Erythroblast (primary cell): Measurements from ENCODE around the gene AP5Z1.

Source experiments
- DNase-seq, 2 experiments: peaks; one replicate each; lab custom pipeline; 2025; lab: John Stamatoyannopoulos, UW
- GATA1 ChIP-seq: IDR thresholded peaks from 2 replicates; pipeline ENCODE4 v1.6.1; 2011; ENCODE audit warnings: low read depth, mild to moderate bottlenecking, control low read depth, low read length, moderate library complexity
- POLR2A ChIP-seq: IDR thresholded peaks from 2 replicates; pipeline ENCODE4 v1.6.1; 2011; ENCODE audit warnings: mild to moderate bottlenecking, low read length

Gene AP5Z1

GRCh38 chr7:4766666-4767519 is 8.5 kb upstream of the AP5Z1 start:
- DNase-seq: no peak
- no peak for TF ChIP-seq GATA1
- no peak for TF ChIP-seq POLR2A

GRCh38 chr7:4768597-4769569 is 6.5 kb upstream of the AP5Z1 start:
- TF ChIP-seq POLR2A (no peak), GATA1 (no peak)
- no peak for DNase-seq

- no peak for TF ChIP-seq POLR2A
- no peak for TF ChIP-seq GATA1
- no peak for DNase-seq
Measured at GRCh38 chr7:4769761-4770160, 5.7 kb upstream of the AP5Z1 start.

GRCh38 chr7:4770886-4771285 is 4.5 kb upstream of the AP5Z1 start:
- no peak for TF ChIP-seq GATA1
- TF ChIP-seq POLR2A: no peak
- no peak for DNase-seq

GRCh38 chr7:4771737-4772136 is 3.7 kb upstream of the AP5Z1 start:
- no peak for DNase-seq
- TF ChIP-seq POLR2A (no peak), GATA1 (no peak)

- TF ChIP-seq POLR2A (no peak), GATA1 (no peak)
- no peak for DNase-seq
Measured at GRCh38 chr7:4772306-4772705, 3.1 kb upstream of the AP5Z1 start.

GRCh38 chr7:4774007-4774406 is 1.4 kb upstream of the AP5Z1 start:
- no peak for DNase-seq
- TF ChIP-seq POLR2A (no peak), GATA1 (no peak)

GRCh38 chr7:4774658-4775249 is 669 bp upstream of the AP5Z1 start:
- no peak for TF ChIP-seq POLR2A
- no peak for TF ChIP-seq GATA1
- DNase-seq: peak in 1 of 2 experiments; percentile 76

- peak; percentile 80 to 85 for DNase-seq
- TF ChIP-seq POLR2A (peak; percentile 69), GATA1 (no peak)
Measured at GRCh38 chr7:4775848-4776623, 613 bp downstream of the AP5Z1 start.

GRCh38 chr7:4779118-4779517 is 3.7 kb downstream of the AP5Z1 start:
- no peak for DNase-seq
- TF ChIP-seq GATA1 (no peak), POLR2A (no peak)

- TF ChIP-seq POLR2A (no peak), GATA1 (no peak)
- no peak for DNase-seq
Measured at GRCh38 chr7:4781366-4782069, 6.1 kb downstream of the AP5Z1 start.
